Measurements from ENCODE around the gene LETM1. TPM values are rescaled to one million over a fixed set of nuclear protein-coding genes. Genes with fewer than 3 reads are reported as not detected.

Gene LETM1
- total RNA-seq, 1 experiment from 2014 or later = 86.3 TPM

DNA sequence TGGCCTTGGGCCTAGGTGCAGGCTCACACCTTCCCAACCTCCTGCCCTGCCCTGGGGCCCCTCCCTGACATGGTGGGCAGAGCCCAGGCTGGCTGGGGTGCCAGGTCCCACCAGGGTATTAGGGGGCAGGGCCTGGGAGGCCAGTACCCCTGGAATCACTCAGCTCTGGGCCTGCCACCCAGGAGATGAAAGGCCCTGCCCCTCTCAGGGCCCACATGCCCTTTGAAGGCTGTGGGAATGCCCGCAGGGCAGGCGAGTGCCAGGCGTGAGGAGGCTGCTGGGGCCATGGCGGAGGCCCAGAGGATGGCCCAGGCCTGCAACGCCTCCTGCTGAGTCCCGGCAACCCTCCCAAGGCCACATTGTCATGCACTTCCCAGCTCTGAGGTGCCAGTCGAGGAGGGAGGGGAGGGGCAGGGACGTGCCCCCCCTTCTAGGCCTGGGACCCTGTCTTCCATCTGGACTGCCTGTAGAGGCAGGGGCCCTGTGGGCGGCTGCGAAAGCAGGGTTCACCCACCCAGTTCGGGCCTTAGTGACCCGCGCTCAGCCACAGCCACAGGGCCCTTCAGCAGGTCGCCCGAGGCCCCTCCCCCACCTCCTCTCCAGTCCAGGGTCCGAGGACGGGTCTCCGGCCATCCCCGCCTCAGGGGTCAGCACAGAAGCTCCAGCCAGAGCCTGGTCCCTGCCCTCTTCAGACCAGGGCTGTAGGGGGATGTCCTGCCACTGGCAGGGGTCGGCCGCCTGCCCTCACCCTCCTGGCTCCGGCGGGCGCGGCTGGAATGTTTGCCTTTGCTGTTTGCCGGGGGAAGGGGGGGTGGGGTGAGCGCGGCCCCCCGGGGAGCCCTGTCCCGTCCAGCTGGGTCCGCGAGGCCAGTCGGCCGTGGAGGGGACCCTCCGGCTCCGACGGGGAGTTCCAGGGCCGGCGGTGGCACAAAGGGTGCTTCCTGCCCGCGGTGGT lies 89.6 kb downstream of the LETM1 start:
- CTCF ChIA-PET = no interaction called here

DNA sequence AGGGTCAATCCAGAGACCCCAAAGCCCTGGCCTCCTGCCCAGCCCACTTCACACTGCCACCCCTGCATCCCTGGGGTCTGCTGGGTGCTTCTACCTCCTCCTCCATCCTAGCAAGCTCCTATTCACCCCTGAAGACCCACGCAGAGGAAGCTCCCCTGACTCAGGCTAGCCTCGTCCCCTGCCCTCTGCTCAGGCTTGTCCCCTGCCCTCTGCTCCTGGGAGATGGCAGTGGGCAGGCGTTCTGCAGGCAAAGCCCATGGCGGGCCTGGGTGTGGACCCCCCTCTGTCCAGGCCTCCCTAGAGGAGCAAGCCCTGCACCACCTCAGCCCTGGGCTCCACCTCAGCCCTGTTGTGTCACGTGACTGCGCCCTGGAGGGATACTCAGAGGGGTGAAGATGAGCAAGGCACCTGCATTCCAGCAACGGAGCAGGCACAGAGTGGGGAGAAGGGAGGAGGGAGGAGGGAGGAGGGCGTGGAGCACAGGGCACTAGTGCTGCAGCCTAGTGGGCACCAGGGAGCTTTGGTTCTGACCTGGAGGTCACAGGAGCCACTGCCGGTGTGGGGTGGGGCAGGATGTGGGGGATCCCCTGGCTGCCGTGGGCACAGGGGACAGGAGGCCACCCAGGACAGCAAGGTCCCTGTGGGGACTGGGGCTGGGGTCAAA lies 90.4 kb downstream of the LETM1 start:
- Histone ChIP-seq H2AFZ (ENCODE audit: low read length) (no peak overlapping the region), H3K9ac (ENCODE audit: low read length) (no peak overlapping the region), H3K27me3 (ENCODE audit: low read length) (no peaks in the 10 kb centered on the region), H3K9me2 (replicated peaks; ENCODE audit: low read length) (no peaks in the 10 kb centered on the region), H3K4me1 (ENCODE audit: insufficient read depth, low read length) (no peaks in the 10 kb centered on the region), H3K4me2 (ENCODE audit: low read length) (no peak overlapping the region), H3K9me3 (ENCODE audit: low read length) (no peaks in the 10 kb centered on the region), H3K36me3 (ENCODE audit: low read depth, low read length) (no peaks in the 10 kb centered on the region), H3F3A (ENCODE audit: low read length, unreplicated experiment) (no peaks in the 10 kb centered on the region), H3K27ac (ENCODE audit: low read length) (no peak overlapping the region), H3K79me2 (ENCODE audit: low read length) (no peaks in the 10 kb centered on the region), H3K4me3 (ENCODE audit: low read length) (no peak overlapping the region), H4K20me1 (ENCODE audit: low read length) (no peaks in the 10 kb centered on the region)
- no peak for ATAC-seq
- POLR2A ChIA-PET (ENCODE audit: unreplicated experiment) = no interaction called here
- CTCF ChIA-PET = no interaction called here
- TF ChIP-seq EZH2 (IDR thresholded peaks at IDR 0.05; ENCODE audit: low read length, unreplicated experiment) (no peak), EZH2phosphoT487 (IDR thresholded peaks at IDR 0.05; ENCODE audit: borderline replicate concordance, low read length) (no peak)
- TF ChIP-seq, protein P1, sequence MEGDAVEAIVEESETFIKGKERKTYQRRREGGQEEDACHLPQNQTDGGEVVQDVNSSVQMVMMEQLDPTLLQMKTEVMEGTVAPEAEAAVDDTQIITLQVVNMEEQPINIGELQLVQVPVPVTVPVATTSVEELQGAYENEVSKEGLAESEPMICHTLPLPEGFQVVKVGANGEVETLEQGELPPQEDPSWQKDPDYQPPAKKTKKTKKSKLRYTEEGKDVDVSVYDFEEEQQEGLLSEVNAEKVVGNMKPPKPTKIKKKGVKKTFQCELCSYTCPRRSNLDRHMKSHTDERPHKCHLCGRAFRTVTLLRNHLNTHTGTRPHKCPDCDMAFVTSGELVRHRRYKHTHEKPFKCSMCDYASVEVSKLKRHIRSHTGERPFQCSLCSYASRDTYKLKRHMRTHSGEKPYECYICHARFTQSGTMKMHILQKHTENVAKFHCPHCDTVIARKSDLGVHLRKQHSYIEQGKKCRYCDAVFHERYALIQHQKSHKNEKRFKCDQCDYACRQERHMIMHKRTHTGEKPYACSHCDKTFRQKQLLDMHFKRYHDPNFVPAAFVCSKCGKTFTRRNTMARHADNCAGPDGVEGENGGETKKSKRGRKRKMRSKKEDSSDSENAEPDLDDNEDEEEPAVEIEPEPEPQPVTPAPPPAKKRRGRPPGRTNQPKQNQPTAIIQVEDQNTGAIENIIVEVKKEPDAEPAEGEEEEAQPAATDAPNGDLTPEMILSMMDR (conservative IDR thresholded peaks at IDR 0.05; ENCODE audit: low read depth, low read length) = no peak
- BruUV-seq (replicated peaks) = no TSS peak
- DNase-seq = no peak
- intact Hi-C loops (cut with micrococcal nuclease) = no loop called here

More for the DNA sequence above, 89.6 kb downstream of the LETM1 start:
- Histone ChIP-seq H3K9me3 (ENCODE audit: low read length) (no peaks in the 10 kb centered on the region), H3K27ac (ENCODE audit: low read length) (no peak overlapping the region), H2AFZ (ENCODE audit: low read length) (no peak overlapping the region), H3K9me2 (replicated peaks; ENCODE audit: low read length) (no peaks in the 10 kb centered on the region), H4K20me1 (ENCODE audit: low read length) (no peaks in the 10 kb centered on the region), H3K4me3 (ENCODE audit: low read length) (no peak overlapping the region), H3K9ac (ENCODE audit: low read length) (no peak overlapping the region), H3F3A (ENCODE audit: low read length, unreplicated experiment) (no peaks in the 10 kb centered on the region), H3K4me1 (ENCODE audit: insufficient read depth, low read length) (no peaks in the 10 kb centered on the region), H3K36me3 (ENCODE audit: low read depth, low read length) (no peaks in the 10 kb centered on the region), H3K27me3 (ENCODE audit: low read length) (no peaks in the 10 kb centered on the region), H3K79me2 (ENCODE audit: low read length) (no peaks in the 10 kb centered on the region), H3K4me2 (ENCODE audit: low read length) (no peak overlapping the region)
- no TSS peak for BruUV-seq (replicated peaks)
- intact Hi-C loops (cut with micrococcal nuclease) = no loop called here
- POLR2A ChIA-PET (ENCODE audit: unreplicated experiment) = no interaction called here
- TF ChIP-seq, protein P1 (conservative IDR thresholded peaks at IDR 0.05; ENCODE audit: low read depth, low read length) = no peak
- TF ChIP-seq EZH2phosphoT487 (IDR thresholded peaks at IDR 0.05; ENCODE audit: borderline replicate concordance, low read length) (no peak), EZH2 (IDR thresholded peaks at IDR 0.05; ENCODE audit: low read length, unreplicated experiment) (no peak)
- DNase-seq = no peak
- no peak for ATAC-seq

DNA sequence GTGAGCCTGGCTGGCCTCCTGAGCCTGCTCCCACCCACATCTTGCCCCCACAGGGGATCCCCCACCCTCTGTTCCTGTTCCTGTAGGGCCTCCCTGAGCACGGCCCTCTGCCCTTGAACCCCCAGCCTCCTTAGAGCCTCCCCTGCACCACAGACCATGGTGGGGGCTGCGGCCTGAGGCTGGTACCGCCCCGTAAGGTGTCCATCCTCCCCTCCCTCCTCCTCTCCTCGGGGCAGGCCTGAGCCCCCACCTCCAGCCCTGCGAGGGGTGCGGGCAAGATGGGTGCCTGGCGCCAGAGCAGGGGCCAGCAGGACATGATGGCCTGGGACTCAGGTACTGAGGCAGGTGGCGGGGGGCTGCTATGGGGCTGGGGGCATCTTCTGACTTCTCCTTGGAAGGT lies 91.3 kb downstream of the LETM1 start:
- CTCF ChIA-PET = no interaction called here
- ATAC-seq (no peak), DNase-seq (no peak)
- POLR2A ChIA-PET (ENCODE audit: unreplicated experiment) = no interaction called here
- TF ChIP-seq, protein P1 (conservative IDR thresholded peaks at IDR 0.05; ENCODE audit: low read depth, low read length) = no peak
- TF ChIP-seq EZH2phosphoT487 (IDR thresholded peaks at IDR 0.05; ENCODE audit: borderline replicate concordance, low read length) = no peak
- TF ChIP-seq EZH2 (IDR thresholded peaks at IDR 0.05; ENCODE audit: low read length, unreplicated experiment) = no peak
- Histone ChIP-seq H3K27ac (ENCODE audit: low read length) (no peak overlapping the region), H3K9me3 (ENCODE audit: low read length) (no peaks in the 10 kb centered on the region), H4K20me1 (ENCODE audit: low read length) (no peaks in the 10 kb centered on the region), H3K9me2 (replicated peaks; ENCODE audit: low read length) (no peaks in the 10 kb centered on the region), H3K27me3 (ENCODE audit: low read length) (no peaks in the 10 kb centered on the region), H3K4me2 (ENCODE audit: low read length) (no peak overlapping the region), H3K4me1 (ENCODE audit: insufficient read depth, low read length) (no peaks in the 10 kb centered on the region), H3K36me3 (ENCODE audit: low read depth, low read length) (no peaks in the 10 kb centered on the region), H3K9ac (ENCODE audit: low read length) (no peak overlapping the region), H3K79me2 (ENCODE audit: low read length) (no peaks in the 10 kb centered on the region), H2AFZ (ENCODE audit: low read length) (no peak overlapping the region), H3F3A (ENCODE audit: low read length, unreplicated experiment) (no peaks in the 10 kb centered on the region), H3K4me3 (ENCODE audit: low read length) (no peak overlapping the region)
- intact Hi-C loops (cut with micrococcal nuclease) = no loop called here
- no TSS peak for BruUV-seq (replicated peaks)
